Suprapubic skin (tissue), 4 donors: ENCODE measurements around the gene RILPL1. TPM values are rescaled to one million over a fixed set of nuclear protein-coding genes. Genes with fewer than 3 reads are reported as not detected.

Experiments
- DNase-seq, 2 donors: peaks; one replicate each; pipeline ENCODE4 v3.0.0-alpha.2; 2019; ENCODE audit warnings: low spot score in 2 of 2
- H3K27ac ChIP-seq: fragments of 200-600 bp; sonication (generic); one replicate; pipeline ENCODE4 v1.5.1; 2019
- H3K27me3 ChIP-seq: fragments of 200-600 bp; sonication (generic); one replicate; pipeline ENCODE4 v1.5.1; 2019
- H3K36me3 ChIP-seq: fragments of 200-600 bp; sonication (generic); one replicate; pipeline ENCODE4 v1.5.1; 2019
- H3K4me1 ChIP-seq: fragments of 200-600 bp; sonication (generic); one replicate; pipeline ENCODE4 v1.5.1; 2019
- H3K4me3 ChIP-seq: fragments of 200-600 bp; sonication (generic); one replicate; pipeline ENCODE4 v1.5.1; 2019; ENCODE audit warnings: mild to moderate bottlenecking
- H3K9me3 ChIP-seq: fragments of 200-600 bp; sonication (generic); one replicate; pipeline ENCODE4 v1.5.1; 2019
- EP300 ChIP-seq: sonication (generic); formaldehyde crosslinking; IDR thresholded peaks from one replicate; pipeline ENCODE4 v1.6.1; 2017; ENCODE audit warnings: antibody characterized with exemption
- POLR2A ChIP-seq, 2 donors: fragments of 450-650 bp; IDR thresholded peaks; one replicate each; pipeline ENCODE4 v1.6.1; 2017; ENCODE audit warnings: antibody characterized with exemption in 2 of 2, mild to moderate bottlenecking in 2 of 2, moderate library complexity in 2 of 2
- POLR2AphosphoS5 ChIP-seq, 3 donors: sonication (generic); formaldehyde crosslinking; IDR thresholded peaks; one replicate each; pipeline ENCODE4 v1.6.1; 2017; ENCODE audit warnings: antibody characterized with exemption in 3 of 3
- WGBS: methylation state at CpG from one replicate; pipeline ENCODE4 v1.1.5; 2018; 5-methylcytosine and 5-hydroxymethylcytosine counted together
- total RNA-seq, 4 donors: library from RNA; depleted of rRNA; stranded (reverse); fragments of >200 nt; gene quantifications; one replicate each; pipeline ENCODE4 v1.1.0, GENCODE V29; 2016
- TF ChIP-seq, protein P1 (sequence below), 2 donors: fragments of 200-600 bp in 1 of 2; fragments of 450-650 bp in 1 of 2; sonication (generic) in 1 of 2; IDR thresholded peaks; one replicate each; pipeline ENCODE4 v1.5.1; 2016 to 2019; ENCODE audit warnings: antibody characterized with exemption in 2 of 2, mild to moderate bottlenecking in 1 of 2, moderate library complexity in 1 of 2

RILPL1 gene
- total RNA-seq, 4 donors from 2014 or later = 16.4 to 36.2 (median 24.2) TPM

GRCh38 chr12:123512838-123513665 is 20.5 kb downstream of the RILPL1 start:
- Histone ChIP-seq H3K4me1 (peaks cover 4% of the 10 kb centered on the region), H3K27ac (no peak overlapping the region), H3K9me3 (no peaks in the 10 kb centered on the region), H3K4me3 (no peak overlapping the region), H3K36me3 (peaks cover 45% of the 10 kb centered on the region), H3K27me3 (no peaks in the 10 kb centered on the region)
- 71% methylated on average over 26 of the region's 26 CpGs for WGBS
- DNase-seq = no peak
- TF ChIP-seq, protein P1, sequence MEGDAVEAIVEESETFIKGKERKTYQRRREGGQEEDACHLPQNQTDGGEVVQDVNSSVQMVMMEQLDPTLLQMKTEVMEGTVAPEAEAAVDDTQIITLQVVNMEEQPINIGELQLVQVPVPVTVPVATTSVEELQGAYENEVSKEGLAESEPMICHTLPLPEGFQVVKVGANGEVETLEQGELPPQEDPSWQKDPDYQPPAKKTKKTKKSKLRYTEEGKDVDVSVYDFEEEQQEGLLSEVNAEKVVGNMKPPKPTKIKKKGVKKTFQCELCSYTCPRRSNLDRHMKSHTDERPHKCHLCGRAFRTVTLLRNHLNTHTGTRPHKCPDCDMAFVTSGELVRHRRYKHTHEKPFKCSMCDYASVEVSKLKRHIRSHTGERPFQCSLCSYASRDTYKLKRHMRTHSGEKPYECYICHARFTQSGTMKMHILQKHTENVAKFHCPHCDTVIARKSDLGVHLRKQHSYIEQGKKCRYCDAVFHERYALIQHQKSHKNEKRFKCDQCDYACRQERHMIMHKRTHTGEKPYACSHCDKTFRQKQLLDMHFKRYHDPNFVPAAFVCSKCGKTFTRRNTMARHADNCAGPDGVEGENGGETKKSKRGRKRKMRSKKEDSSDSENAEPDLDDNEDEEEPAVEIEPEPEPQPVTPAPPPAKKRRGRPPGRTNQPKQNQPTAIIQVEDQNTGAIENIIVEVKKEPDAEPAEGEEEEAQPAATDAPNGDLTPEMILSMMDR (IDR thresholded peaks at IDR 0.05) = no peak
- TF ChIP-seq EP300 = no peak
- TF ChIP-seq POLR2AphosphoS5 (IDR thresholded peaks at IDR 0.05) = no peak
- no peak for TF ChIP-seq POLR2A (IDR thresholded peaks at IDR 0.05)

GRCh38 chr12:123506843-123507236 is 26.7 kb downstream of the RILPL1 start:
- H3K4me3 ChIP-seq = no peak overlapping the region
- H3K4me1 ChIP-seq = peaks cover 4% of the 10 kb centered on the region
- TF ChIP-seq, protein P1 (IDR thresholded peaks at IDR 0.05) = no peak
- TF ChIP-seq POLR2A (IDR thresholded peaks at IDR 0.05) = no peak
- TF ChIP-seq POLR2AphosphoS5 (IDR thresholded peaks at IDR 0.05) = no peak
- no peak for TF ChIP-seq EP300
- no peaks in the 10 kb centered on the region for H3K9me3 ChIP-seq
- no peak for DNase-seq
- H3K36me3 ChIP-seq = peaks cover 12% of the 10 kb centered on the region
- WGBS = 98% methylated on average over 6 of the region's 6 CpGs
- H3K27me3 ChIP-seq = no peaks in the 10 kb centered on the region
- no peak overlapping the region for H3K27ac ChIP-seq

- 93% methylated on average over 17 of the region's 17 CpGs for WGBS
- Histone ChIP-seq H3K9me3 (no peaks in the 10 kb centered on the region), H3K4me3 (no peak overlapping the region), H3K4me1 (peaks cover 4% of the 10 kb centered on the region), H3K36me3 (peaks cover 8% of the 10 kb centered on the region), H3K27me3 (no peaks in the 10 kb centered on the region), H3K27ac (no peak overlapping the region)
- DNase-seq = no peak
- TF ChIP-seq POLR2A (IDR thresholded peaks at IDR 0.05) (no peak), POLR2AphosphoS5 (IDR thresholded peaks at IDR 0.05) (no peak), EP300 (no peak)
- TF ChIP-seq, protein P1 (IDR thresholded peaks at IDR 0.05) = no peak
Measured at GRCh38 chr12:123506059-123506842, 27.3 kb downstream of the RILPL1 start.

DNA sequence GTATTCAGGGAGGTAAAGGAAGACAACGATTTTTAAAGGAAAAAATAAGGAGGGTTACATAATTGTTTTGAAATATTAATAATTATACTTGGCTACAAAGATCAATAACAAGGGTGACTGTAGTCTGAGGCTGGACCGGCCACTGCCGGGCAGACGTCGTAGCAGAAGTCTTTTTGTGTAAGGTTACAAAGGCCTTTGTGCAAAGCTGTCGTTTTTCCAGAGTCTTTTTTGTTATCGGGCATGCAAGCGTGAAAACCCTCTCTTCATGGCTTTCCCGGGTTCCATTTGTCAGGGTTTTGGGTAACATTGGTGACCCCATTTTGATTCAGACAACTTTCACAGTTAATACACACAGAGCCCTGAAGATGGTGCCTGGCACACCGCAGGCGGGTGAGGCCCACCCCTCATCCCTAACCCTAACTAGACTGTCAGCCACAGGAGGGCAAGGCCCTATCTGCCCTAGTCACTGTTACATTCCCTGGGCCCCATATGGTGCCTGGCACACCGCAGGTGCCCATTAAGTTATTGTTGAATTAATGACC is 31.3 kb downstream of the RILPL1 start:
- no peak for TF ChIP-seq EP300
- TF ChIP-seq, protein P1 (IDR thresholded peaks at IDR 0.05) = no peak
- TF ChIP-seq POLR2A (IDR thresholded peaks at IDR 0.05) = no peak
- TF ChIP-seq POLR2AphosphoS5 (IDR thresholded peaks at IDR 0.05) = no peak
- no peak overlapping the region for H3K27ac ChIP-seq
- no peaks in the 10 kb centered on the region for H3K4me1 ChIP-seq
- H3K27me3 ChIP-seq = no peaks in the 10 kb centered on the region
- DNase-seq = no peak
- no peak overlapping the region for H3K4me3 ChIP-seq
- WGBS = 92% methylated on average over 12 of the region's 12 CpGs
- peaks cover 20% of the 10 kb centered on the region for H3K36me3 ChIP-seq
- H3K9me3 ChIP-seq = no peaks in the 10 kb centered on the region

DNA sequence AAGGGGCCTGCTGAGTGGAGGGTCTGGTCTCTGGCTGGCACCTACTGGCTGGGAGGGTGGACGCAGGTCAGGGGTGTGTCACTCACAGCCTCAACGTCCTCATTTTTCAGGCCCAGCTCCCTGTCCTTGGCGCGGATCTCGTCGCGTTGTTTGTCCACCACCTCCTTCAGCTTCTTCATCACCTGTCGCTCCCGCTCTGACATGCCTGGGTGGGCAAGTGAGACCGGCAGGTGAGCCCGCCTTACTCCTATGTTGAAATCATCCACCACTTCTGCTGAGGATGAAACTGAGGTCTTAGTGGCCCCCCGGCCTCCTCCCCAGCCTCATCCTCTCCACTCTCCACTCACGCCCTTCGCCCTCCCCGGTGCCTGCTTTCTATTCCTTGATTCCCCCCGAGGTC is 34.2 kb downstream of the RILPL1 start:
- no peak for TF ChIP-seq POLR2A (IDR thresholded peaks at IDR 0.05)
- TF ChIP-seq POLR2AphosphoS5 (IDR thresholded peaks at IDR 0.05) = no peak
- TF ChIP-seq EP300 = no peak
- TF ChIP-seq, protein P1 (IDR thresholded peaks at IDR 0.05) = no peak
- Histone ChIP-seq H3K36me3 (peaks cover 38% of the 10 kb centered on the region), H3K9me3 (no peaks in the 10 kb centered on the region), H3K27me3 (no peaks in the 10 kb centered on the region), H3K4me3 (no peak overlapping the region), H3K4me1 (no peaks in the 10 kb centered on the region), H3K27ac (no peak overlapping the region)
- DNase-seq = no peak
- 95% methylated on average over 16 of the region's 16 CpGs for WGBS
